H1 (cell line): ENCODE results near the gene TAF10. TPM values are rescaled to one million over a fixed set of nuclear protein-coding genes. Genes with fewer than 3 reads are reported as not detected.

ENCODE experiments used
- CTCF ChIA-PET: fragments of 300-600 bp; sonication (Branson Sonifier 250); formaldehyde crosslinking; loops from one replicate; lab custom pipeline; 2021; ENCODE audit not compliant: partially characterized antibody; lab: Charles Lee
- POLR2A ChIA-PET: fragments of 300-600 bp; sonication (Branson Sonifier 250); formaldehyde crosslinking; loops from one replicate; lab custom pipeline; 2021; ENCODE audit warnings: inconsistent platforms; ENCODE audit not compliant: partially characterized antibody; lab: Charles Lee
- DNase-seq, 2 experiments: peaks; one replicate each; pipeline versions ENCODE4 v3.0.0 to v3.0.0-alpha.2; 2010 to 2022; ENCODE audit warnings: low spot score in 2 of 2, low read depth in 1 of 2, mixed read lengths in 1 of 2
- FAIRE-seq: peaks from 2 replicates; lab custom pipeline; 2011; peaks lifted over from hg19 to GRCh38; lab: Jason Lieb, UNC
- H2AFZ ChIP-seq: 2 replicates; pipeline ENCODE4 v1.8.1; 2012; ENCODE audit warnings: low read length, inconsistent platforms
- H2AK5ac ChIP-seq: 2 replicates; pipeline ENCODE4 v1.6.1; 2013; ENCODE audit warnings: low read depth, low read length
- H2BK120ac ChIP-seq: replicated peaks from 2 replicates; pipeline ENCODE3; 2013; ENCODE audit warnings: low read depth, low read length, inconsistent platforms
- H2BK12ac ChIP-seq: 2 replicates; pipeline ENCODE4 v1.6.1; 2013; ENCODE audit warnings: low read depth, low read length
- H2BK15ac ChIP-seq: 2 replicates; pipeline ENCODE4 v1.6.1; 2013; ENCODE audit warnings: low read length
- H2BK20ac ChIP-seq: 2 replicates; pipeline ENCODE4 v1.6.1; 2013; ENCODE audit warnings: low read length
- H2BK5ac ChIP-seq: 2 replicates; pipeline ENCODE4 v1.6.1; 2013; ENCODE audit warnings: low read depth, low read length
- H3K14ac ChIP-seq: 2 replicates; pipeline ENCODE4 v1.6.1; 2013; ENCODE audit warnings: inconsistent platforms; ENCODE audit not compliant: insufficient read length
- H3K18ac ChIP-seq: 2 replicates; pipeline ENCODE4 v1.6.1; 2013; ENCODE audit warnings: low read length; ENCODE audit errors: extremely low read depth
- H3K23ac ChIP-seq: 2 replicates; pipeline ENCODE4 v1.6.1; 2013; ENCODE audit warnings: inconsistent platforms; ENCODE audit not compliant: insufficient read length
- H3K23me2 ChIP-seq: 2 replicates; pipeline ENCODE4 v1.6.1; 2013; ENCODE audit warnings: low read depth, low read length
- H3K27ac ChIP-seq: 2 replicates; pipeline ENCODE4 v1.6.1; 2011; ENCODE audit warnings: low read depth, low read length, inconsistent platforms
- H3K27me3 ChIP-seq, 4 experiments: replicated peaks in 1 of 4; 1 replicate in 1 of 4; 2 replicates in 3 of 4; pipeline versions ENCODE4 v1.6.1 to v1.8.1; 2011 to 2013; ENCODE audit warnings: low read length in 3 of 4, mild to moderate bottlenecking in 3 of 4, inconsistent platforms in 2 of 4, mixed read lengths in 2 of 4, moderate library complexity in 1 of 4; ENCODE audit not compliant: control insufficient read depth in 3 of 4, insufficient read depth in 3 of 4; ENCODE audit errors: extremely low read depth in 1 of 4
- H3K36me3 ChIP-seq, 4 experiments: 2 replicates each; pipeline versions ENCODE4 v1.6.1 to v1.8.1; 2011 to 2013; ENCODE audit warnings: mild to moderate bottlenecking in 4 of 4, low read length in 3 of 4, moderate library complexity in 2 of 4, control low read depth in 1 of 4, inconsistent platforms in 1 of 4; ENCODE audit not compliant: insufficient read depth in 4 of 4, control insufficient read depth in 2 of 4
- H3K4ac ChIP-seq: replicated peaks from 2 replicates; pipeline ENCODE3; 2013; ENCODE audit warnings: low read length, low read depth, mixed read lengths, inconsistent platforms; ENCODE audit not compliant: insufficient read length
- H3K4me1 ChIP-seq, 4 experiments: replicated peaks in 1 of 4; 1 replicate in 1 of 4; 2 replicates in 3 of 4; pipeline versions ENCODE4 v1.6.1 to v1.8.1; 2011 to 2013; ENCODE audit warnings: low read length in 3 of 4, inconsistent platforms in 2 of 4, mixed read lengths in 1 of 4; ENCODE audit not compliant: insufficient read depth in 4 of 4, control insufficient read depth in 3 of 4
- H3K4me2 ChIP-seq, 2 experiments: 2 replicates each; pipeline versions ENCODE4 v1.6.1 to v1.8.1; 2011 to 2013; ENCODE audit warnings: low read depth in 2 of 2, low read length in 2 of 2, control low read depth in 1 of 2, inconsistent platforms in 1 of 2, mild to moderate bottlenecking in 1 of 2; ENCODE audit not compliant: insufficient read depth in 1 of 2
- H3K4me3 ChIP-seq, 4 experiments: fragments of 200-600, 300-600 bp in 1 of 4; sonication (generic), shearing (Covaris generic), sonication (Bioruptor Twin) in 1 of 4; 2 replicates each; pipeline versions ENCODE4 v1.5.1 to v1.8.1; 2011 to 2016; ENCODE audit warnings: low read length in 4 of 4, low read depth in 3 of 4, control low read depth in 2 of 4, inconsistent platforms in 2 of 4, mild to moderate bottlenecking in 2 of 4, mixed read lengths in 1 of 4, moderate library complexity in 1 of 4; ENCODE audit not compliant: insufficient read depth in 2 of 4; ENCODE audit errors: extremely low read depth in 1 of 4
- H3K56ac ChIP-seq: replicated peaks from 2 replicates; pipeline ENCODE3; 2013; ENCODE audit warnings: low read depth, mild to moderate bottlenecking, mixed read lengths, low read length, inconsistent platforms; ENCODE audit not compliant: insufficient read length
- H3K79me1 ChIP-seq: 2 replicates; pipeline ENCODE4 v1.6.1; 2013; ENCODE audit warnings: low read depth, low read length, control low read depth
- H3K79me2 ChIP-seq, 2 experiments: 2 replicates each; pipeline versions ENCODE4 v1.6.1 to v1.8.1; 2012 to 2013; ENCODE audit warnings: low read length in 2 of 2, mild to moderate bottlenecking in 2 of 2, inconsistent platforms in 1 of 2; ENCODE audit not compliant: insufficient read depth in 2 of 2, control insufficient read depth in 1 of 2
- H3K9ac ChIP-seq, 4 experiments: replicated peaks in 1 of 4; 1 replicate in 1 of 4; 2 replicates in 3 of 4; pipeline versions ENCODE4 v1.6.1 to v1.8.1; 2011 to 2013; ENCODE audit warnings: low read depth in 3 of 4, low read length in 3 of 4, control low read depth in 2 of 4, mild to moderate bottlenecking in 2 of 4, moderate library complexity in 2 of 4, inconsistent platforms in 1 of 4; ENCODE audit errors: extremely low read depth in 1 of 4
- H3K9me3 ChIP-seq, 2 experiments: 2 replicates each; pipeline versions ENCODE4 v1.6.1 to v1.8.1; 2012 to 2013; ENCODE audit warnings: mild to moderate bottlenecking in 2 of 2, moderate library complexity in 2 of 2, control low read depth in 1 of 2, inconsistent platforms in 1 of 2, low read depth in 1 of 2, low read length in 1 of 2, mixed read lengths in 1 of 2; ENCODE audit not compliant: insufficient read depth in 2 of 2
- H4K20me1 ChIP-seq, 2 experiments: replicated peaks in 1 of 2; 2 replicates each; pipeline versions ENCODE3 to v1.8.1; 2011 to 2013; ENCODE audit warnings: inconsistent platforms in 2 of 2, low read length in 2 of 2, mild to moderate bottlenecking in 1 of 2; ENCODE audit not compliant: insufficient read depth in 2 of 2, control insufficient read depth in 1 of 2
- H4K5ac ChIP-seq: 2 replicates; pipeline ENCODE4 v1.6.1; 2013; ENCODE audit warnings: low read length, low read depth, mixed read lengths, inconsistent platforms; ENCODE audit not compliant: insufficient read length
- H4K8ac ChIP-seq: 2 replicates; pipeline ENCODE4 v1.8.0; 2013; ENCODE audit warnings: mild to moderate bottlenecking, moderate library complexity, low read length, inconsistent platforms; ENCODE audit not compliant: insufficient read depth; ENCODE audit errors: extremely low read depth
- H4K91ac ChIP-seq: replicated peaks from 2 replicates; pipeline ENCODE3; 2013; ENCODE audit warnings: low read length, mixed read lengths, inconsistent platforms; ENCODE audit not compliant: insufficient read length
- ATF3 ChIP-seq: IDR thresholded peaks from 2 replicates; pipeline ENCODE4 v1.6.1; 2011; ENCODE audit warnings: low read depth, mild to moderate bottlenecking, low read length; ENCODE audit not compliant: insufficient read depth
- CHD1 ChIP-seq: IDR thresholded peaks from 2 replicates; pipeline ENCODE4 v1.6.1; 2012; ENCODE audit warnings: low read depth, low read length, improper control_type of control experiment
- HDAC2 ChIP-seq, 2 experiments: fragments of 300-600 bp in 1 of 2; sonication (generic) in 1 of 2; IDR thresholded peaks; 2 replicates each; pipeline ENCODE4 v1.6.1; 2011 to 2012; ENCODE audit warnings: low read depth in 2 of 2, low read length in 2 of 2, mild to moderate bottlenecking in 2 of 2, moderate library complexity in 2 of 2, borderline replicate concordance in 1 of 2, inconsistent platforms in 1 of 2
- NRF1 ChIP-seq: IDR thresholded peaks from 2 replicates; pipeline ENCODE4 v1.6.1; 2011; ENCODE audit warnings: mild to moderate bottlenecking, low read depth, low read length, improper control_type of control experiment
- PHF8 ChIP-seq: fragments of 200-600 bp; sonication (generic); conservative IDR thresholded peaks from 2 replicates; pipeline ENCODE4 v1.7.1; 2012; ENCODE audit warnings: low read depth, mild to moderate bottlenecking, inconsistent platforms, low read length, moderate library complexity
- POLR2A ChIP-seq, 2 experiments: IDR thresholded peaks; 1 replicate in 1 of 2; 2 replicates in 1 of 2; pipeline ENCODE4 v1.6.1; 2011; ENCODE audit warnings: low read depth in 2 of 2, low read length in 2 of 2, mild to moderate bottlenecking in 2 of 2; ENCODE audit errors: control extremely low read depth in 1 of 2
- POU5F1 ChIP-seq: IDR thresholded peaks from 2 replicates; pipeline ENCODE4 v1.6.1; 2011; ENCODE audit warnings: low read depth, mild to moderate bottlenecking, low read length, moderate library complexity
- RFX5 ChIP-seq: IDR thresholded peaks from 2 replicates; pipeline ENCODE4 v1.6.1; 2011; ENCODE audit warnings: low read depth, low read length, improper control_type of control experiment, borderline replicate concordance
- SAP30 ChIP-seq: fragments of 300-600 bp; sonication (generic); IDR thresholded peaks from 2 replicates; pipeline ENCODE4 v1.7.1; 2012; ENCODE audit warnings: low read length, moderate library complexity, mild to moderate bottlenecking, inconsistent platforms; ENCODE audit not compliant: insufficient read depth, insufficient replicate concordance
- SP2 ChIP-seq: IDR thresholded peaks from 2 replicates; pipeline ENCODE4 v1.6.1; 2012; ENCODE audit warnings: mild to moderate bottlenecking, low read length, inconsistent platforms
- SRF ChIP-seq: IDR thresholded peaks from 2 replicates; pipeline ENCODE4 v1.6.1; 2011; ENCODE audit warnings: mild to moderate bottlenecking, low read depth, low read length, moderate library complexity
- WGBS, 2 experiments: shearing (Covaris generic) in 1 of 2; methylation state at CpG; one replicate each; pipeline versions ENCODE4 v1.1.6 to v1.1.7; 2013 to 2015; ENCODE audit warnings: low lambda C conversion rate in 2 of 2, mixed read lengths in 2 of 2, inconsistent platforms in 1 of 2, low coverage in 1 of 2, missing lambda C conversion rate in 1 of 2; ENCODE audit not compliant: insufficient replicate concordance in 2 of 2, insufficient coverage in 1 of 2, insufficient read length in 1 of 2; ENCODE audit errors: extremely low coverage in 1 of 2, missing lambda C conversion rate in 1 of 2; 5-methylcytosine and 5-hydroxymethylcytosine counted together
- polyA plus RNA-seq, 7 experiments: library from polyadenylated mRNA; depleted of rRNA in 3 of 7; stranded (reverse) in 5 of 7; unstranded in 2 of 7; fragments of >200 nt in 5 of 7; fragments of 200-250 nt in 2 of 7; gene quantifications; 1 replicate in 5 of 7; 2 replicates in 1 of 7; 4 replicates in 1 of 7; pipeline versions ENCODE4 v1.2.1 to v1.2.3, GENCODE V29; 2011 to 2013; ENCODE audit warnings: missing spikeins in 2 of 7, mixed read lengths in 2 of 7
- total RNA-seq: library from RNA; stranded (reverse); fragmentation: NEBNext Ultra II Directional; extraction: Animal tissue kit (Norgen Biotek cat#: 25700); gene quantifications from 2 replicates; pipeline ENCODE4 v1.2.1, GENCODE V29; 2021

The TAF10 gene
- total and polyA plus RNA-seq, 2 of the 8 experiments (the other 6 are each of a cell fraction or from before 2014, with no cell fraction given) = 128 to 213 TPM

GRCh38 chr11:6640036-6640984 lies 28.3 kb upstream of the TAF10 start:
- Histone ChIP-seq H3K14ac (no peak overlapping the region), H4K5ac (no peak overlapping the region), H3K4ac (no peak overlapping the region), H3K79me1 (no peaks in the 10 kb centered on the region), H3K36me3 (no peaks in the 10 kb centered on the region; a peak in 1 of 8 replicates), H2BK120ac (no peak overlapping the region), H3K4me3 (no peak overlapping the region), H3K27ac (no peak overlapping the region), H3K56ac (no peak overlapping the region), H3K79me2 (no peaks in the 10 kb centered on the region), H2BK15ac (no peak overlapping the region), H2AK5ac (0 out of 2 replicates have a peak overlapping the region, but pooled peaks have one; percentile 44), H2BK12ac (no peak overlapping the region), H3K9ac (no peak overlapping the region; a peak in 1 of 7 replicates), H3K23ac (no peak overlapping the region), H4K20me1 (peaks cover 0 to 2% of the 10 kb centered on the region in 2 experiments), H2AFZ (no peak overlapping the region), H3K4me2 (no peak overlapping the region), H2BK20ac (no peak overlapping the region), H4K8ac (no peak overlapping the region), H3K27me3 (no peaks in the 10 kb centered on the region; a peak in 1 of 7 replicates), H3K9me3 (no peaks in the 10 kb centered on the region), H3K4me1 (no peaks in the 10 kb centered on the region), H3K18ac (no peak overlapping the region), H3K23me2 (no peaks in the 10 kb centered on the region), H4K91ac (no peak overlapping the region), H2BK5ac (no peak overlapping the region)
- ChIA-PET CTCF (interaction anchor here (1.1 to 2.7 kb wide), 5 partner anchors 8 to 109 kb away, joined by 3 to 10 read pairs (median 3); no protein-coding TSS in a partner anchor), POLR2A (no interaction called here)
- no peak for FAIRE-seq
- DNase-seq = no peak
- 90% methylated on average over 36 of the region's 36 CpGs; no CpG with 5 or more reads in 1 of the 2 experiments for WGBS, 2 experiments
- TF ChIP-seq CHD1 = no peak
- no peak for TF ChIP-seq SP2
- TF ChIP-seq PHF8 = no peak
- TF ChIP-seq SRF = no peak
- no peak for TF ChIP-seq HDAC2 (IDR thresholded peaks at IDR 0.05; ENCODE audit: borderline replicate concordance in 1 of 2, low read depth in 2 of 2, low read length in 2 of 2)
- no peak for TF ChIP-seq POU5F1
- TF ChIP-seq POLR2A (IDR thresholded peaks at IDR 0.05; ENCODE audit: control extremely low read depth in 1 of 2, low read depth in 2 of 2, low read length in 2 of 2) = no peak
- no peak for TF ChIP-seq NRF1
- TF ChIP-seq SAP30 = no peak
- no peak for TF ChIP-seq ATF3
- no peak for TF ChIP-seq RFX5
